NCI-H345 treated with DMSO at 0.1 percent for 48 hours (cell line): ENCODE measurements around the gene LRP10.
A peak's percentile ranks its signal among the peaks of the same experiment; 100 is the strongest.

Experiments
- DNase-seq: peaks from one replicate; lab custom pipeline; 2025; ENCODE audit not compliant: unreplicated experiment; lab: John Stamatoyannopoulos, UW

LRP10 gene

DNA sequence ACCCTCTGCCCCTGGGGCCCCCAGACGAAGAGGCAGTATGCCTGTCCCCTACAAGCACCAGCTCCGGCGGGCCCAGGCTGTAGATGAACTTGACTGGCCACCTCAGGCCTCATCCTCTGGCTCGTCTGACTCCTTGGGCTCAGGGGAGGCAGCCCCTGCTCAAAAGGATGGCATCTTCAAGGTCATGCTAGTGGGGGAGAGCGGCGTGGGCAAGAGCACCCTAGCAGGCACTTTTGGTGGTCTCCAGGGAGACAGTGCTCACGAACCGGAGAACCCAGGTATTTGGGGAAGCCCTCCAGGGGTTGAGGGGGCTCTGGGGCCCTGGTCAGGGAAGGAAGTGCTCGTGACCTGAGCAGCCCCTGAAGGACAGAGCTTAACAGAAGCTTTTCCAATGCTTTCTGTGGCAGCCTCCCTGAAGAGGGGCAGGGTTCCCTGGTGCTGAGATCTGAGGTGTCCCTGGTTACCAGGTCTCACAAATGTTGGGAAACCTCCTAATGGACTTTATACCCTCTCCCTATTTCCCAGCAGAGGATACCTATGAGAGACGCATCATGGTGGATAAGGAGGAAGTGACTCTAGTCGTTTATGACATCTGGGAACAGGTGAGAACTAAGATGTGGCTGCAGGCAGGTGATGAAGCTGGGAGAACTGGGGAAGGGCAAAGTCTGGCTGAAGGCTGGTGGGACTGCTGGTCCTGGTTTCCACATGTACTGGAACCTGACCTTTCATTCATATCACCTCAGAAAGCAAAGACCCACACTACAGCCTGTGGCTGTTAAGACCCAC is 13.4 kb downstream of the LRP10 start:
- no peak for DNase-seq

- DNase-seq = no peak
Observed at GRCh38 chr14:22885975-22886374, 14.4 kb downstream of the LRP10 start.

DNA sequence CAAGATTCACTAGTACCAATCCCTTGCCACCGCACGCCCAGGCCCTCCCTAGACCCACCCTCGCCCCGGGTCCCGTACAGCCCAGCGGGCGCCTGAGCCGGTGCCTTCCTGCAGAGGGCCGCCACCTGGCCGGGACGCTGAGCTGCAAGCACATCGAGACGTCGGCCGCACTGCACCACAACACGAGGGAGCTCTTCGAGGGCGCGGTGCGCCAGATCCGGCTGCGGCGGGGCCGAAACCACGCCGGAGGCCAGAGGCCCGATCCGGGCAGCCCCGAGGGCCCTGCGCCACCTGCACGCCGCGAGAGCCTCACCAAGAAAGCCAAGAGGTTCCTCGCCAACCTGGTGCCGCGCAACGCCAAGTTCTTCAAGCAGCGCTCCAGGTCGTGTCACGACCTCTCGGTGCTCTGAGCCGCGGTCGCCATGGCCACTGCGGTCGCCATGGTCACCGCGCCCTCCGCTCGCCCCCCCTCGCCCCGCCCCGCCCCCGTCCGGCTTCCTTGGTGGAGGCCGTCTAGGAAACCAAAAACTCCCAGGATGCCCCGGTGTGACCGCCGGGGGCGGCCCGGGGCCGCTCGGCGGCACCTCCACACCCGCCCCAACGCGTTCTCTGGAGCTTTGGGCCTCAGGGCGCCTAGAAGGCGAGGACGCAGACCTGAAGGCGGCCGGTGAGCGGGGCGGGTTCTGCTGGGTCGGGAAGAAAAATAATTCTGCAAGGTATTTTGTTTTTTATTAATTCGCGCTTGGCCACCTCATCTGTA is 15.1 kb downstream of the LRP10 start:
- no peak for DNase-seq

GRCh38 chr14:22887260-22887989 is 15.9 kb downstream of the LRP10 start:
- DNase-seq = no peak

DNA sequence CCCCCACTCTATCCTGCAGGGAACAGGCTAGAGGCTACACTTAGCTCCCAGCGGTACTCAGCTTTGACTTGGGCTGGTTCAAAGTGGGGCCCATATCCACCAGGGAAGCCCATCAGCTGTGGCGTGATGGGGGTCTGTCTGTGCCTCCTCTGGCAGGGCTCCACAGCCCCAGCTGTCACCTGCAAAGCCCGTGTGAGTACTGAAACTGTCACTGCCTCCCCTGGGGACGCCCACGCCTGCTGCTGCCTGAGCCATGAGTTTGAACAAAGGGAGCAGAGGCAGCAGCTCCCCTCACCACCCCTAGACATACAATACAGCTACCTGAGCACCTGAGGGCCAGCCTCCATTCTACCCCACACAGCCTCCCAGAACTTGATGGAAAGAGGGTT is 16.4 kb downstream of the LRP10 start:
- DNase-seq = no peak

DNA sequence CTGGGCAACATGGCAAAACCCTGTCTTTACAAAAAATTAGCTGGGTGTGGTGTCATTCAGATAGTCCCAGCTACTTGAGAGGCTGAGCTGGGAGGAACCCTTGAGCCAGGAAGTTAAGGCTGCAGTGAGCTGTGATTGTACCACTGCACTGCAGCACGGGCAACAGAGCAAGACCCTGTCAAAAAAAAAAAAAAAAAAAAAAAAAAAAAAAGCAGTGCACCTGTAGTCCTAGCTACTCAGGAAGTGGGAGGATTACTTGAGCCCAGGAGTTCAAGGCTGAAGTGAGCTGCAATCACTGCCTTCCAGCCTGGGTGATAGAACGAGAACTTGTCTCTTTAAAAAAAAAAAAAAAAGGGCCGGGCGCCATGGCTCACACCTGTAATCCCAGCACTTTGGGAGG is 17.1 kb downstream of the LRP10 start:
- no peak for DNase-seq

GRCh38 chr14:22890416-22890815 is 18.9 kb downstream of the LRP10 start:
- DNase-seq = no peak

DNA sequence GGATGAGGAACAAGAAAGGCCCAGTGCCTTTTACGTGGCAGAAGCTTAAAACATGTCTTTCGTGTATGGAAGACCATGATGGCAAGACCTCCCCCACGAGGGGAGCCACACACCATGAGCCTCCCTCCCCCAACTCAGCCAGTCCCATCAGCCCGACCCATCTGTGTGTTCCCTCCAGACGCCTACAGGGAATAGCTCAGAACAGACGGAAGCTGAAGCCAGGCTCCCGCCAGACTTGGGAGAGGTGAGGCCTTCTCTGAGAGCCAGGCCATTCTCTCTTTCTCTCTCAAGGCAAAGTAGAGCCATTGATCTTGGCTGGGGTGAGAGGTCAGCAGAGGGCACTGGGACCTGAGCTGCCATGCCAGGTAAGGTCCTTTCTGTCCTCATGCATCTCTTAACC is 20.9 kb downstream of the LRP10 start:
- no peak for DNase-seq

- DNase-seq = no peak
Observed at GRCh38 chr14:22893706-22894105, 22.2 kb downstream of the LRP10 start.

GRCh38 chr14:22895402-22895801 is 23.9 kb downstream of the LRP10 start:
- no peak for DNase-seq

GRCh38 chr14:22896356-22896755 is 24.8 kb downstream of the LRP10 start:
- DNase-seq = no peak

- no peak for DNase-seq
Observed at GRCh38 chr14:22896760-22897159, 25.2 kb downstream of the LRP10 start.

GRCh38 chr14:22897357-22897756 is 25.8 kb downstream of the LRP10 start:
- no peak for DNase-seq

DNA sequence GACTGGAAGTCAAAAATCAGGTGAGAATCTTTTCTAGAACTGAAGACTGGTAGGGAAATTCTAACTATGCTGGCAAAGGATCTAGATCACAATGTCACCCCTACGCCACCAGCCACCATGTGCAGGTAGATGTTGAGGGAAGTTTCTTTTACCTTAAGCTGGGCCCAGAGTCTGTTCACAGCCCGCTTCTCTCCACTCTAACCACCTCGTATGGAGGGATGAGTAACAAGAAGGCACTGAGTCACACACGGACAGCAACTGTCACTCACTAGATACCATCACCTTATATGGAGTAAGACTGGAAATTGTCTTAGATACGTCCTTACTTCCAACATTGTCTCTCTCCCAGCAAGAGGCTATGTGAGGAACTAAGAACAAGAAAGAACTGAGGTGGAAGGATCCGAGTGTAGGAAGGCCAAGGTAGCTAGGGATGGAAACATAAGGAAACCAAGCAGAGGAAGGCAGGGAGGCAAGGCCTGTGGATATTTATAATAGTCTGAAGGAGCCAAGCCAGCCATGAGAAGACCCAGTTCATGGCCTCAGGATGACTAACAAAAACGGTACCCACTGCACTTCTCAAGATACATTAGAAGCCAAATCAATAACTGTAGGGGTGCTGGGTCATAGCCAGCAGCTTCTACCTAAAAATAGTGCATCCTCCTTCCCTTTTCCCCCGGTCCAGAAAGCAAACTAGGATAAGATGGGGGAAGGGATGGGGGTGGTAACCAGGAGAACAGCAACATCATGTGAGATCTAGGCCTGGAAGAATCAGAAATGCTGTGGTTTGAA is 27.0 kb downstream of the LRP10 start:
- DNase-seq = no peak

DNA sequence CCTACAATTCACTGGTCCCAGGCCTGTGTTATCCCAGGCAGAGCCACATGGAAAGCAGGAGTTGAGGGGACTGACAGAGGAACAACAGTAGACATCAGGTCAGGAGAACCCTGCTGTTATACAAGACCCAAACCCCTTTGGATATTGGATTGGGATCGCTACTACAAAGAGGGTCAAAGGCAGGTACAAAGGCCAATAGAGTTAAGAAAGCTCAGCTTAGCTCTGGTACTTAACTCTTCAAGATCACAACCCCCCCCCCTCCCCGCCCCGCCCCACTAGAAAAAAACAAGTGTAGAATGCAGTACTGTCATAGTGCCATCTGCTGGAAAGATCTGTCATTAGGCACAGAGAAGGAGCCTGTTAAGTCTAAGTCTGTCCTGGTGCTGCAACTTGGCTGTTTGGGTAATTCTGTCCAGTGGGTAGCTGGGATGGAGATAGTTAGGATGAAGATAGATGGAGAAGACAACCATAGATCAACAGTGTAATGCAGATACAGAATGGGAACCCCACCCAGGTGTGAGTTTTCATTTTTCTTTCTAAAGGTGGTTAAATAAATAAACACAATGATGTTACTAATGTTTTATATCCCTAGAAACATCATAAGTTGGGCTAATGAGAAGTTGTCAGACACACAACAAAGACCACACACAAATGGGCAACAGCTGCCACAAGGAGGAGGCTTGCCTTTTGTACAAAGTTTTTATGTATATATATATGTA is 28.7 kb downstream of the LRP10 start:
- peak; percentile 56 for DNase-seq

DNA sequence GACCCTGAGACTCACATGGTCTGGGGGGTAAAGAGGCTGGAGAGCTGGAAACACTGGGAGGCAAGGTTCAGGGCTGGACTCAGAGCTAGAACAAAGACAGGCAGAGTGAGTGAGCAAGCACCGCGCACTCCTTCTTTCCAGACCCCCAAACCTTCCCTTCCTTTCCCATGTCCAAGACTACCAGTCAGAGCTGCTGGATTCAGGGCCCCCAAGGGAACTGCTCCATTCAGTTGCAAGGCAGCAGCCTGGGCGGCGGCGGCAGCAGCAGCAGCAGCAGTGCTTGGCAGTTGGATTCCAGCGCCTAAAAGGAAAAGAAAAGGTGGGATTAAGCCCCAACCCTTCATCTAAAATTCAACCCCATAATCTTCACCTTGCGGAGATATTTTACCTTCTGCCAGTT is 30.3 kb downstream of the LRP10 start:
- no peak for DNase-seq

- no peak for DNase-seq
Observed at GRCh38 chr14:22903742-22904087, 32.2 kb downstream of the LRP10 start.

DNA sequence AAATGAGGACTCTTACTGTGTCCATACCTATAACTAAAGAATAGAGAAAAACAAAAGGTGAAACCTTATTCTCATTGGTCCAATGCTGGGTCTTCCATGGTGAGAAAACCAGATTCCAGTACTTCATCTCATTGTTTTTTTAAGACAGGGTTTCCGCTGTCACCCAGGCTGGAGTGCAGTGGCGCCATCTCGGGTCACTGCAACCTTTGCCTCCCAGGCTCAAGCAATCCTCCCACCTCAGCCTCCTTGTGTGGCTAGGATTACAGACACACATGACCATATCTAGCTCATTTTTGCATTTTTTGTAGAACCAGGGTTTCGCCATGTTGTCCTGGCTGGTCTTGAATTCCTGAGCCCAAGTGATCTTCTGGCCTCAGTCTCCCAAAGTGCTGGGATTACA is 34.1 kb downstream of the LRP10 start:
- DNase-seq = no peak

- no peak for DNase-seq
Observed at GRCh38 chr14:22906073-22906472, 34.5 kb downstream of the LRP10 start.

GRCh38 chr14:22907429-22907828 is 35.9 kb downstream of the LRP10 start:
- no peak for DNase-seq

DNA sequence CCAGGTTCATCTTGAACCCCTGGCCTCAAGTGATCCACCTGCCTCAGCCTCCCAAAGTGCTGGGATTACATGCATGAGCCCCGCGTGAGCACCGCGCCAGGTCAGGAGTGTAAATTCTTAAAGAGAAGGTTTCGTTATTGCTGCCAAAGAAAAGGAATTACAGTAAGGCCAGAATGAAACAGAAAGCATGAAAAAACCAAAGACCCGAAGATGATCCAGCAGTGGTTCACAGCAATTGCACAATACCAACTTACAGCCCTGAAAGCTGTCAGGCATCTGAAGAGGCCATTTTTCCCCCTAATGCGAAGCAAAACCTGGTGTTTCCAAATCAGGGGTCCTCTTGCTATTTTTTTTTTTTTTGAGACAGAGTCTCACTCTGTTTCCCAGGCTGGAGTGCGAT is 37.1 kb downstream of the LRP10 start:
- no peak for DNase-seq
